Left kidney (tissue), 2 donors: ENCODE results near the gene UNC13B. TPM values are rescaled to one million over a fixed set of nuclear protein-coding genes. Genes with fewer than 3 reads are reported as not detected.
"Not testable (repeated sequence)": the region's sequence is repeated elsewhere in the genome, so short reads cannot be mapped to it uniquely, and the experiment has no call there.

ENCODE experiments used
- DNase-seq: peaks from one replicate; pipeline ENCODE4 v3.0.0-alpha.2; 2013
- polyA plus RNA-seq: library from polyadenylated mRNA; unstranded; fragments of 120-200 nt; gene quantifications from one replicate; pipeline ENCODE4 v1.2.1, GENCODE V29; 2013; ENCODE audit not compliant: insufficient read length

The UNC13B gene
- polyA plus RNA-seq, 1 donor: 27.8 TPM

- no peak for DNase-seq
Measured at GRCh38 chr9:35220659-35221338, 59.0 kb downstream of the UNC13B start.

- no peak for DNase-seq
Measured at GRCh38 chr9:35225677-35226076, 63.9 kb downstream of the UNC13B start.

GRCh38 chr9:35226651-35227050, 64.8 kb downstream of the UNC13B start:
- no peak for DNase-seq

- DNase-seq: no peak
Measured at GRCh38 chr9:35227284-35227683, 65.5 kb downstream of the UNC13B start.

GRCh38 chr9:35229066-35229778, 67.4 kb downstream of the UNC13B start:
- DNase-seq: peak; percentile 47

GRCh38 chr9:35229779-35230143, 68.0 kb downstream of the UNC13B start:
- no peak for DNase-seq

- DNase-seq: no peak
Measured at GRCh38 chr9:35232867-35233544, 71.2 kb downstream of the UNC13B start.

- DNase-seq: no peak
Measured at GRCh38 chr9:35236692-35237091, 74.9 kb downstream of the UNC13B start.

GRCh38 chr9:35237311-35237710, 75.5 kb downstream of the UNC13B start:
- no peak for DNase-seq

- not testable (repeated sequence) for DNase-seq
Measured at GRCh38 chr9:35245945-35246344, 84.1 kb downstream of the UNC13B start.

GRCh38 chr9:35253075-35253474, 91.3 kb downstream of the UNC13B start:
- DNase-seq: no peak

- DNase-seq: no peak
Measured at GRCh38 chr9:35254237-35254636, 92.4 kb downstream of the UNC13B start.

- DNase-seq: no peak
Measured at GRCh38 chr9:35254984-35255857, 93.4 kb downstream of the UNC13B start.

GRCh38 chr9:35257986-35258659, 96.3 kb downstream of the UNC13B start:
- no peak for DNase-seq

GRCh38 chr9:35258660-35259474, 97.1 kb downstream of the UNC13B start:
- peak; percentile 85 for DNase-seq

- no peak for DNase-seq
Measured at GRCh38 chr9:35260186-35260585, 98.4 kb downstream of the UNC13B start.

GRCh38 chr9:35262064-35262463, 100.3 kb downstream of the UNC13B start:
- no peak for DNase-seq

GRCh38 chr9:35267710-35268109, 105.9 kb downstream of the UNC13B start:
- no peak for DNase-seq

- no peak for DNase-seq
Measured at GRCh38 chr9:35269919-35270318, 108.1 kb downstream of the UNC13B start.

GRCh38 chr9:35271637-35272036, 109.8 kb downstream of the UNC13B start:
- no peak for DNase-seq

GRCh38 chr9:35272989-35273388, 111.2 kb downstream of the UNC13B start:
- no peak for DNase-seq
